A549 (cell line): ENCODE measurements around the gene FOXRED2. TPM values are rescaled to one million over a fixed set of nuclear protein-coding genes. Genes with fewer than 3 reads are reported as not detected.

Source experiments
- ATAC-seq, 2 experiments: fragments of 200-7000 bp in 1 of 2; fragments of >200 bp in 1 of 2; cut with Nextera tagmentation in 1 of 2; cut with Tn5 transposase in 1 of 2; 3 replicates each; pipeline versions ENCODE4 v1.8.0 to v1.9.1; 2018 to 2020; ENCODE audit warnings: mild to moderate bottlenecking in 1 of 2, moderate library complexity in 1 of 2
- CTCF ChIA-PET: fragments of 300-600 bp; sonication (Branson Sonifier 250); formaldehyde crosslinking; extraction: SDS; loops from one replicate; lab custom pipeline; 2021; ENCODE audit warnings: antibody characterized with exemption, inconsistent platforms; lab: Yijun Ruan, JAX
- POLR2A ChIA-PET: fragments of 350-600 bp; formaldehyde crosslinking; extraction: SDS; loops from one replicate; lab custom pipeline; 2021; ENCODE audit warnings: antibody characterized with exemption, inconsistent platforms; lab: Yijun Ruan, JAX
- DNase-seq, 2 experiments: peaks; one replicate each; pipeline versions ENCODE4 v3.0.0 to v3.0.0-alpha.2; 2011 to 2016; ENCODE audit warnings: low read depth in 1 of 2, low spot score in 1 of 2
- FAIRE-seq: peaks from 2 replicates; lab custom pipeline; 2011; peaks lifted over from hg19 to GRCh38; lab: Jason Lieb, UNC
- H3K27ac ChIP-seq, 2 experiments: fragments of >200 bp; sonication (Bioruptor Twin); formaldehyde crosslinking; 3 replicates each; pipeline ENCODE4 v1.5.1; 2016 to 2017
- H3K4me1 ChIP-seq: fragments of >200 bp; sonication (Bioruptor Twin); formaldehyde crosslinking; 3 replicates; pipeline ENCODE4 v1.6.1; 2016
- H3K4me2 ChIP-seq: fragments of >200 bp; sonication (Bioruptor Twin); formaldehyde crosslinking; 3 replicates; pipeline ENCODE4 v1.6.1; 2016
- H3K4me3 ChIP-seq: fragments of >200 bp; sonication (Bioruptor Twin); formaldehyde crosslinking; 3 replicates; pipeline ENCODE4 v1.5.1; 2016
- H3K9me3 ChIP-seq: fragments of >200 bp; sonication (Bioruptor Twin); formaldehyde crosslinking; 3 replicates; pipeline ENCODE4 v1.6.1; 2016
- CBX8 ChIP-seq: fragments of 200-600 bp; sonication (generic); IDR thresholded peaks from 2 replicates; pipeline ENCODE4 v1.6.1; 2016
- CHD4 ChIP-seq: fragments of 200-600 bp; sonication (generic); IDR thresholded peaks from 2 replicates; pipeline ENCODE4 v1.6.1; 2016; ENCODE audit warnings: antibody characterized with exemption, mild to moderate bottlenecking, borderline replicate concordance
- EHF ChIP-seq: fragments of 250-450 bp; sonication (Bioruptor Pico); IDR thresholded peaks from 2 replicates; pipeline ENCODE4 v1.5.0; 2020; ENCODE audit warnings: mild to moderate bottlenecking
- ESRRA ChIP-seq: fragments of 150-350 bp; IDR thresholded peaks from 2 replicates; pipeline ENCODE4 v1.6.1; 2014; ENCODE audit warnings: mild to moderate bottlenecking, low read length, borderline replicate concordance
- FOSB ChIP-seq: fragments of 250-450 bp; sonication (Bioruptor Pico); IDR thresholded peaks from 2 replicates; pipeline ENCODE4 v1.5.0; 2020; ENCODE audit warnings: mild to moderate bottlenecking, moderate library complexity
- HDAC2 ChIP-seq: fragments of 200-600 bp; sonication (generic); IDR thresholded peaks from 2 replicates; pipeline ENCODE4 v1.6.1; 2016
- HOXB13 ChIP-seq: fragments of 250-450 bp; sonication (Bioruptor Pico); IDR thresholded peaks from 2 replicates; pipeline ENCODE4 v1.5.0; 2020; ENCODE audit warnings: low read depth, mild to moderate bottlenecking, moderate library complexity
- JUN ChIP-seq, 2 experiments: fragments of >200 bp; sonication (Bioruptor Twin); formaldehyde crosslinking; IDR thresholded peaks; 2 replicates in 1 of 2; 3 replicates in 1 of 2; pipeline ENCODE4 v1.6.1; 2016 to 2017
- NR3C1 ChIP-seq: fragments of >200 bp; sonication (Bioruptor Twin); formaldehyde crosslinking; IDR thresholded peaks from 3 replicates; pipeline ENCODE4 v1.6.1; 2017
- POLR2AphosphoS2 ChIP-seq: conservative IDR thresholded peaks from 2 replicates; pipeline ENCODE4 v1.6.1; 2012; ENCODE audit warnings: low read length, improper control_type of control experiment, inconsistent platforms
- RAD21 ChIP-seq, 2 experiments: fragments of >200 bp in 1 of 2; sonication (Bioruptor Twin) in 1 of 2; formaldehyde crosslinking in 1 of 2; IDR thresholded peaks in 1 of 2; conservative IDR thresholded peaks in 1 of 2; 2 replicates in 1 of 2; 3 replicates in 1 of 2; pipeline ENCODE4 v1.6.1; 2012 to 2018; ENCODE audit warnings: inconsistent platforms in 1 of 2
- RFX5 ChIP-seq: fragments of 450-650 bp; IDR thresholded peaks from 2 replicates; pipeline ENCODE4 v1.7.1; 2014; ENCODE audit warnings: antibody characterized with exemption, mild to moderate bottlenecking, moderate library complexity
- TFCP2L1 ChIP-seq: fragments of 250-450 bp; sonication (Bioruptor Pico); IDR thresholded peaks from 2 replicates; pipeline ENCODE4 v1.5.0; 2021; ENCODE audit warnings: mild to moderate bottlenecking
- ZC3H11A ChIP-seq: fragments of 450-650 bp; IDR thresholded peaks from 2 replicates; pipeline ENCODE4 v1.6.1; 2014; ENCODE audit warnings: antibody characterized with exemption, mild to moderate bottlenecking
- WGBS: methylation state at CpG from one replicate; pipeline ENCODE4 v1.1.6; 2017; ENCODE audit errors: missing lambda C conversion rate; 5-methylcytosine and 5-hydroxymethylcytosine counted together
- polyA plus RNA-seq, 4 experiments: library from polyadenylated mRNA; depleted of rRNA in 3 of 4; stranded (reverse); fragments of >200 nt; fragmentation: RNase III in 1 of 4; extraction: RNeasy Plus Mini Kit Qiagen cat#74134 plus additional on column Dnase treatment in 1 of 4; gene quantifications; 2 replicates in 3 of 4; 3 replicates in 1 of 4; pipeline ENCODE4 v1.2.3, GENCODE V29; 2011 to 2017
- TF ChIP-seq, protein P1 (sequence below): fragments of 250-450 bp; sonication (Bioruptor Pico); IDR thresholded peaks from 2 replicates; pipeline ENCODE4 v1.5.0; 2021; ENCODE audit warnings: mild to moderate bottlenecking, moderate library complexity, borderline replicate concordance
- TF ChIP-seq, protein P2 (sequence below): IDR thresholded peaks from 2 replicates; pipeline ENCODE4 v1.6.1; 2012
- TF ChIP-seq, protein P3 (sequence below): fragments of >200 bp; sonication (Bioruptor Twin); formaldehyde crosslinking; IDR thresholded peaks from 3 replicates; pipeline ENCODE4 v1.6.1; 2016
- TF ChIP-seq, protein P4 (sequence below): fragments of >200 bp; sonication (Bioruptor Twin); formaldehyde crosslinking; IDR thresholded peaks from 3 replicates; pipeline ENCODE4 v1.5.1; 2016
- TF ChIP-seq, protein P5 (sequence below): IDR thresholded peaks from 2 replicates; pipeline ENCODE4 v1.6.1; 2012; ENCODE audit warnings: low read depth, borderline replicate concordance

Gene FOXRED2
- polyA plus RNA-seq, 2 of the 4 experiments (the other 2 are of a cell fraction) = 5.7 to 12.3 TPM

DNA sequence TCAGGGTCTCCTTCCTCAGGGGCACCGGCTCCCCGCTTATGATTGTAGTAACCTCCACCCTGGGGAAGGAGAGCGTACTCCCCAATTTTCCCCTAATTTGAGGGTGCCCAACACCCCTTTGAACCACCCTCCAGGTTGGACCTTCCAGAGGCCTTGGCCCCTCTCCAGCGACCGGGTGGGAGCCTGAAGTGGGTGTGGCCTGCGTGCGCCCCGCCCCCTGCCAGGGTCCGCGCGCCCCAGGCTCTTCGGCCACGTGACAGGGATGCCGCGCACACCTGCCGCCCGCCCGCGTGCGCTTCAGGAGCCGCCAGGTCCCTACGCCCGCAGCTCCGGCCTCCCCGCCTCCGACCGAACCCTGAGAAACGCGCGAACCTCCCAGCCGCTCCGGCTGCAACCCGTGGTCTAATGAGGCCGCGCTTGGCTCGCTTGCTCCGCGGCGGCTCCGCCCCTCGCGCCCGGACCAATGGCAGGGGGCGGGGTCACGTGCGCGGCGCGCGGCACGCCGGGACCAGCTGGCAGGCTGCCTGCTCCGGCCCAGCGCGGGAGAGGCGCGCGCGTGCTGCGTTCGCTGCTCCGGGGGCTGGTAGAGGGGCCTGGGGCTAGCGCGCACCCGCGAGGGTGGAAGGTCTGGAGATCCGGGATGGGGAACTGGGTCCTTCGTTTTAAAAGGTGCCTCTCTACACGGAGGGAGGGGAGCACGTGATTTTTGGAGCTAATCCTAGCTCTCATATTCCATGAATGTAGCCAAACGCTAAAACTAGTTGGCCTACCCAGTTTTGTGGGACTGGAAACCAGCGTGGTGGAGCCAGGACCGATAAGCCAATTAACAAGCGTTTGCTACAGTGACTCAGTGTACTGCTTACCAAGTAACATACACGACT is at the start of gene FOXRED2 (continued):
- TF ChIP-seq, protein P1, sequence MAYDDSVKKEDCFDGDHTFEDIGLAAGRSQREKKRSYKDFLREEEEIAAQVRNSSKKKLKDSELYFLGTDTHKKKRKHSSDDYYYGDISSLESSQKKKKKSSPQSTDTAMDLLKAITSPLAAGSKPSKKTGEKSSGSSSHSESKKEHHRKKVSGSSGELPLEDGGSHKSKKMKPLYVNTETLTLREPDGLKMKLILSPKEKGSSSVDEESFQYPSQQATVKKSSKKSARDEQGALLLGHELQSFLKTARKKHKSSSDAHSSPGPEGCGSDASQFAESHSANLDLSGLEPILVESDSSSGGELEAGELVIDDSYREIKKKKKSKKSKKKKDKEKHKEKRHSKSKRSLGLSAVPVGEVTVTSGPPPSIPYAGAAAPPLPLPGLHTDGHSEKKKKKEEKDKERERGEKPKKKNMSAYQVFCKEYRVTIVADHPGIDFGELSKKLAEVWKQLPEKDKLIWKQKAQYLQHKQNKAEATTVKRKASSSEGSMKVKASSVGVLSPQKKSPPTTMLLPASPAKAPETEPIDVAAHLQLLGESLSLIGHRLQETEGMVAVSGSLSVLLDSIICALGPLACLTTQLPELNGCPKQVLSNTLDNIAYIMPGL = no peak; the same call in 1 of the 2 replicates
- TF ChIP-seq, protein P2, sequence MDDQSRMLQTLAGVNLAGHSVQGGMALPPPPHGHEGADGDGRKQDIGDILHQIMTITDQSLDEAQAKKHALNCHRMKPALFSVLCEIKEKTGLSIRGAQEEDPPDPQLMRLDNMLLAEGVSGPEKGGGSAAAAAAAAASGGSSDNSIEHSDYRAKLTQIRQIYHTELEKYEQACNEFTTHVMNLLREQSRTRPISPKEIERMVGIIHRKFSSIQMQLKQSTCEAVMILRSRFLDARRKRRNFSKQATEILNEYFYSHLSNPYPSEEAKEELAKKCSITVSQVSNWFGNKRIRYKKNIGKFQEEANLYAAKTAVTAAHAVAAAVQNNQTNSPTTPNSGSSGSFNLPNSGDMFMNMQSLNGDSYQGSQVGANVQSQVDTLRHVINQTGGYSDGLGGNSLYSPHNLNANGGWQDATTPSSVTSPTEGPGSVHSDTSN = no peak
- 0 out of 2 replicates have a peak, but pooled peaks have one; percentile 28 for TF ChIP-seq FOSB (CRISPR knock-in tag)
- TF ChIP-seq JUN (IDR thresholded peaks at IDR 0.05) = peak; percentile 51 to 74; a peak in 3 of 5 replicates

DNA sequence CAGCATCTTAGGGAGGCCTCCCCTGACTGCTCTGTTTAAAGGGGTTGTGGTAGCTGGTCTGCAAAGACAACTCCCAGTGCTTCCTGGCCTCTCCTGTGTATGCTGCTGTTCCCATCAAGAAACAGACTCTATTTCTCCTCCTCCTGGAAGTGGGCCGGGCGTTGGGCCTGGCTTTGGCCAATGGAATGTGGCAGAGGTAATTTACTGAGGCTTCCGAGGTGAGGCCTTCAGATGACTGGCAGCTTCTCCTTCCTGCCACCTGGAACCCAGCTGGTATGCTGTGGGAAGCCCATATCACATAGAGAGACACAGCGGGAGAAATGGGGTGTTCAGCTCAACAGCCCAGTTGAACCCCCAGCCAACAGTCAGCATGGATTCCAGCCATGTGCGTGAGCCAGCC is 47.3 kb upstream of the FOXRED2 start:
- 47% methylated on average over 3 of the region's 5 CpGs for WGBS
- DNase-seq = no peak
- ChIA-PET POLR2A (no interaction called here), CTCF (interaction anchor here (0.6 to 1.2 kb wide), 3 partner anchors 12 to 52 kb away, joined by 3 read pairs; no protein-coding TSS in a partner anchor)
- Histone ChIP-seq H3K4me1 (no peaks in the 10 kb centered on the region), H3K9me3 (no peaks in the 10 kb centered on the region), H3K27ac (no peak overlapping the region), H3K4me3 (no peak overlapping the region), H3K4me2 (no peak overlapping the region)
- FAIRE-seq = no peak
- no peak for ATAC-seq
- no peak for TF ChIP-seq RAD21 (conservative IDR thresholded peaks at IDR 0.05 in 1 of 2, IDR thresholded peaks at IDR 0.05 in 1 of 2)
- no peak for TF ChIP-seq ZC3H11A
- TF ChIP-seq, protein P3, sequence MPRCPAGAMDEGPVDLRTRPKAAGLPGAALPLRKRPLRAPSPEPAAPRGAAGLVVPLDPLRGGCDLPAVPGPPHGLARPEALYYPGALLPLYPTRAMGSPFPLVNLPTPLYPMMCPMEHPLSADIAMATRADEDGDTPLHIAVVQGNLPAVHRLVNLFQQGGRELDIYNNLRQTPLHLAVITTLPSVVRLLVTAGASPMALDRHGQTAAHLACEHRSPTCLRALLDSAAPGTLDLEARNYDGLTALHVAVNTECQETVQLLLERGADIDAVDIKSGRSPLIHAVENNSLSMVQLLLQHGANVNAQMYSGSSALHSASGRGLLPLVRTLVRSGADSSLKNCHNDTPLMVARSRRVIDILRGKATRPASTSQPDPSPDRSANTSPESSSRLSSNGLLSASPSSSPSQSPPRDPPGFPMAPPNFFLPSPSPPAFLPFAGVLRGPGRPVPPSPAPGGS = no peak
- TF ChIP-seq HDAC2 = no peak
- TF ChIP-seq TFCP2L1 (CRISPR knock-in tag) = no peak
- TF ChIP-seq NR3C1 = no peak
- TF ChIP-seq, protein P4, sequence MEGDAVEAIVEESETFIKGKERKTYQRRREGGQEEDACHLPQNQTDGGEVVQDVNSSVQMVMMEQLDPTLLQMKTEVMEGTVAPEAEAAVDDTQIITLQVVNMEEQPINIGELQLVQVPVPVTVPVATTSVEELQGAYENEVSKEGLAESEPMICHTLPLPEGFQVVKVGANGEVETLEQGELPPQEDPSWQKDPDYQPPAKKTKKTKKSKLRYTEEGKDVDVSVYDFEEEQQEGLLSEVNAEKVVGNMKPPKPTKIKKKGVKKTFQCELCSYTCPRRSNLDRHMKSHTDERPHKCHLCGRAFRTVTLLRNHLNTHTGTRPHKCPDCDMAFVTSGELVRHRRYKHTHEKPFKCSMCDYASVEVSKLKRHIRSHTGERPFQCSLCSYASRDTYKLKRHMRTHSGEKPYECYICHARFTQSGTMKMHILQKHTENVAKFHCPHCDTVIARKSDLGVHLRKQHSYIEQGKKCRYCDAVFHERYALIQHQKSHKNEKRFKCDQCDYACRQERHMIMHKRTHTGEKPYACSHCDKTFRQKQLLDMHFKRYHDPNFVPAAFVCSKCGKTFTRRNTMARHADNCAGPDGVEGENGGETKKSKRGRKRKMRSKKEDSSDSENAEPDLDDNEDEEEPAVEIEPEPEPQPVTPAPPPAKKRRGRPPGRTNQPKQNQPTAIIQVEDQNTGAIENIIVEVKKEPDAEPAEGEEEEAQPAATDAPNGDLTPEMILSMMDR = no peak
- TF ChIP-seq POLR2AphosphoS2 = no peak
- TF ChIP-seq ESRRA = no peak
- no peak for TF ChIP-seq HOXB13
- no peak for TF ChIP-seq RFX5
- TF ChIP-seq EHF (CRISPR knock-in tag) = no peak
- no peak for TF ChIP-seq FOSB (CRISPR knock-in tag)
- TF ChIP-seq CHD4 = no peak
- TF ChIP-seq JUN (IDR thresholded peaks at IDR 0.05) = no peak
- TF ChIP-seq CBX8 = no peak
- TF ChIP-seq, protein P5, sequence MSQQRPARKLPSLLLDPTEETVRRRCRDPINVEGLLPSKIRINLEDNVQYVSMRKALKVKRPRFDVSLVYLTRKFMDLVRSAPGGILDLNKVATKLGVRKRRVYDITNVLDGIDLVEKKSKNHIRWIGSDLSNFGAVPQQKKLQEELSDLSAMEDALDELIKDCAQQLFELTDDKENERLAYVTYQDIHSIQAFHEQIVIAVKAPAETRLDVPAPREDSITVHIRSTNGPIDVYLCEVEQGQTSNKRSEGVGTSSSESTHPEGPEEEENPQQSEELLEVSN = no peak
